H9 (cell line): ENCODE data around the gene WDR83. TPM values are rescaled to one million over a fixed set of nuclear protein-coding genes. Genes with fewer than 3 reads are reported as not detected.

Experiments
- DNase-seq: peaks from one replicate; pipeline ENCODE4 v3.0.0-alpha.2; 2017
- H2AFZ ChIP-seq: one replicate; pipeline ENCODE4 v1.6.1; 2013; ENCODE audit warnings: mild to moderate bottlenecking, low read length, control low read depth, moderate library complexity
- H2AK5ac ChIP-seq: 2 replicates; pipeline ENCODE4 v1.6.1; 2013; ENCODE audit warnings: low read length, control low read depth, mixed read lengths; ENCODE audit not compliant: insufficient read length
- H2BK120ac ChIP-seq: one replicate; pipeline ENCODE4 v1.6.1; 2013; ENCODE audit warnings: low read depth, mild to moderate bottlenecking, low read length, control low read depth, inconsistent platforms; ENCODE audit not compliant: poor library complexity, severe bottlenecking
- H2BK12ac ChIP-seq: 2 replicates; pipeline ENCODE4 v1.6.1; 2013; ENCODE audit warnings: low read length, control low read depth, mixed read lengths, low read depth; ENCODE audit not compliant: insufficient read length
- H2BK15ac ChIP-seq: 2 replicates; pipeline ENCODE4 v1.6.1; 2013; ENCODE audit warnings: low read depth, low read length, control low read depth
- H2BK20ac ChIP-seq: one replicate; pipeline ENCODE4 v1.6.1; 2013; ENCODE audit warnings: low read depth, mild to moderate bottlenecking, low read length, control low read depth, inconsistent platforms; ENCODE audit not compliant: poor library complexity, severe bottlenecking
- H2BK5ac ChIP-seq: 2 replicates; pipeline ENCODE4 v1.6.1; 2013; ENCODE audit warnings: low read length, control low read depth, mixed read lengths; ENCODE audit not compliant: insufficient read length
- H3K14ac ChIP-seq: 2 replicates; pipeline ENCODE4 v1.6.1; 2013; ENCODE audit warnings: low read length, control low read depth; ENCODE audit not compliant: insufficient read depth
- H3K18ac ChIP-seq: 2 replicates; pipeline ENCODE4 v1.6.1; 2013; ENCODE audit warnings: low read depth, mild to moderate bottlenecking, mixed read lengths, low read length, control low read depth; ENCODE audit not compliant: insufficient read length
- H3K23ac ChIP-seq: 2 replicates; pipeline ENCODE4 v1.6.1; 2013; ENCODE audit warnings: low read length, control low read depth, mixed read lengths, low read depth; ENCODE audit not compliant: insufficient read length
- H3K23me2 ChIP-seq: 2 replicates; pipeline ENCODE4 v1.6.1; 2013; ENCODE audit warnings: low read depth, mild to moderate bottlenecking, mixed read lengths, low read length, control low read depth; ENCODE audit not compliant: insufficient read length, poor library complexity, severe bottlenecking
- H3K27ac ChIP-seq: 2 replicates; pipeline ENCODE4 v1.5.1; 2013; ENCODE audit warnings: low read length, control low read depth, mixed read lengths, low read depth; ENCODE audit not compliant: insufficient read length
- H3K27me3 ChIP-seq: 2 replicates; pipeline ENCODE4 v1.6.1; 2013; ENCODE audit warnings: low read length, control low read depth, inconsistent platforms; ENCODE audit not compliant: insufficient read depth
- H3K4ac ChIP-seq: 2 replicates; pipeline ENCODE4 v1.6.1; 2013; ENCODE audit warnings: low read depth, mild to moderate bottlenecking, control low read depth, inconsistent platforms, low read length, moderate library complexity
- H3K4me1 ChIP-seq: 2 replicates; pipeline ENCODE4 v1.6.1; 2013; ENCODE audit warnings: low read length, control low read depth, inconsistent platforms; ENCODE audit not compliant: insufficient read depth
- H3K4me2 ChIP-seq: 2 replicates; pipeline ENCODE4 v1.6.1; 2013; ENCODE audit warnings: low read length, control low read depth, mixed read lengths; ENCODE audit not compliant: insufficient read length, insufficient read depth
- H3K56ac ChIP-seq: 2 replicates; pipeline ENCODE4 v1.6.1; 2013; ENCODE audit warnings: low read depth, mild to moderate bottlenecking, mixed read lengths, low read length, control low read depth; ENCODE audit not compliant: insufficient read length
- H3K79me1 ChIP-seq: 2 replicates; pipeline ENCODE4 v1.6.1; 2013; ENCODE audit warnings: low read depth, mild to moderate bottlenecking, moderate library complexity, low read length, control low read depth, inconsistent platforms; ENCODE audit not compliant: insufficient read depth, poor library complexity, severe bottlenecking
- H3K79me2 ChIP-seq: 2 replicates; pipeline ENCODE4 v1.6.1; 2013; ENCODE audit warnings: low read length, control low read depth, inconsistent platforms; ENCODE audit not compliant: insufficient read depth
- H3K9ac ChIP-seq: 2 replicates; pipeline ENCODE4 v1.6.1; 2013; ENCODE audit warnings: low read length, control low read depth, mixed read lengths; ENCODE audit not compliant: insufficient read length; ENCODE audit errors: extremely low read depth
- H3K9me3 ChIP-seq: one replicate; pipeline ENCODE4 v1.6.1; 2013; ENCODE audit warnings: low read depth, low read length, inconsistent platforms; ENCODE audit not compliant: control insufficient read depth
- H3T11ph ChIP-seq: one replicate; pipeline ENCODE4 v1.6.1; 2013; ENCODE audit warnings: mild to moderate bottlenecking, low read length, control low read depth, inconsistent platforms
- H4K20me1 ChIP-seq: one replicate; pipeline ENCODE4 v1.6.1; 2013; ENCODE audit not compliant: control insufficient read depth, insufficient read length, insufficient read depth
- H4K5ac ChIP-seq: 2 replicates; pipeline ENCODE4 v1.6.1; 2013; ENCODE audit warnings: low read depth, mild to moderate bottlenecking, mixed read lengths, low read length, control low read depth; ENCODE audit not compliant: insufficient read length
- H4K8ac ChIP-seq: replicated peaks from 2 replicates; pipeline ENCODE4 v1.6.1; 2013; ENCODE audit warnings: low read length, control low read depth, mixed read lengths, low read depth; ENCODE audit not compliant: insufficient read length
- H4K91ac ChIP-seq: 2 replicates; pipeline ENCODE4 v1.6.1; 2013; ENCODE audit warnings: low read depth, mild to moderate bottlenecking, moderate library complexity, mixed read lengths, low read length, control low read depth; ENCODE audit not compliant: insufficient read length
- H3K27ac Mint-ChIP-seq, 3 experiments: 2 replicates in 2 of 3; 3 replicates in 1 of 3; pipeline ENCODE4 v1.8.0; 2020 to 2021; ENCODE audit warnings: mixed read lengths in 3 of 3, mild to moderate bottlenecking in 1 of 3, moderate library complexity in 1 of 3
- H3K27me3 Mint-ChIP-seq: 2 replicates; pipeline ENCODE4 v1.8.0; 2021; ENCODE audit warnings: low read depth, mild to moderate bottlenecking, moderate library complexity, mixed read lengths
- H3K36me3 Mint-ChIP-seq, 3 experiments: 2 replicates in 2 of 3; 3 replicates in 1 of 3; pipeline ENCODE4 v1.8.0; 2020 to 2021; ENCODE audit warnings: low read depth in 3 of 3, mixed read lengths in 3 of 3; ENCODE audit not compliant: insufficient read depth in 1 of 3
- H3K4me1 Mint-ChIP-seq, 2 experiments: 2 replicates each; pipeline ENCODE4 v1.8.0; 2020; ENCODE audit warnings: mixed read lengths in 2 of 2
- H3K4me3 Mint-ChIP-seq, 2 experiments: 2 replicates in 1 of 2; 3 replicates in 1 of 2; pipeline ENCODE4 v1.8.0; 2020 to 2021; ENCODE audit warnings: mild to moderate bottlenecking in 2 of 2, mixed read lengths in 2 of 2, moderate library complexity in 1 of 2
- H3K9me3 Mint-ChIP-seq, 2 experiments: 2 replicates in 1 of 2; 3 replicates in 1 of 2; pipeline ENCODE4 v1.8.0; 2020; ENCODE audit warnings: mild to moderate bottlenecking in 2 of 2, mixed read lengths in 2 of 2, moderate library complexity in 1 of 2
- WGBS: extraction: QIAGEN DNeasy Blood & Tissue Kit; methylation state at CpG from one replicate; pipeline ENCODE4 v1.1.7; 2013; ENCODE audit warnings: missing lambda C conversion rate, low lambda C conversion rate, mixed read lengths; ENCODE audit not compliant: insufficient read length; ENCODE audit errors: extremely low coverage; 5-methylcytosine and 5-hydroxymethylcytosine counted together
- total RNA-seq: library from RNA; stranded (reverse); gene quantifications from 2 replicates; pipeline ENCODE4 v1.2.1, GENCODE V29; 2021
- TF ChIP-seq, protein P1 (sequence below): fragments of 200-600 bp; sonication (generic); conservative IDR thresholded peaks from 3 replicates; pipeline ENCODE4 v1.8.0; 2021; ENCODE audit warnings: antibody characterized with exemption, mild to moderate bottlenecking

WDR83 gene
- total RNA-seq, 1 experiment from 2014 or later = 21.0 TPM

- Histone ChIP-seq H3K4ac (no peak overlapping the region), H3K14ac (no peak overlapping the region), H4K8ac (no peak overlapping the region), H2BK20ac (no peak overlapping the region), H3K18ac (no peak overlapping the region), H2AK5ac (no peak overlapping the region), H3K4me2 (no peak overlapping the region), H3K23me2 (no peaks in the 10 kb centered on the region), H3K9ac (no peak overlapping the region), H3K79me1 (no peaks in the 10 kb centered on the region), H2BK12ac (no peak overlapping the region), H4K91ac (no peak overlapping the region), H2BK15ac (no peak overlapping the region), H2BK120ac (no peak overlapping the region), H3K23ac (no peak overlapping the region), H3K27me3 (no peaks in the 10 kb centered on the region), H3K27ac (no peak overlapping the region), H3K4me1 (no peaks in the 10 kb centered on the region), H3T11ph (no peak overlapping the region), H3K79me2 (no peaks in the 10 kb centered on the region), H3K9me3 (no peaks in the 10 kb centered on the region), H4K20me1 (no peaks in the 10 kb centered on the region), H2AFZ (no peak overlapping the region), H4K5ac (no peak overlapping the region), H2BK5ac (no peak overlapping the region), H3K56ac (no peak overlapping the region)
- peaks cover 58 to 90% (median 83%) of the 10 kb centered on the region in 3 experiments for H3K36me3 Mint-ChIP-seq
- H3K27ac Mint-ChIP-seq = peak overlapping the region in 1 of 3 experiments; percentile 35; a peak in 1 of 7 replicates
- peaks cover 7 to 14% of the 10 kb centered on the region in 2 experiments for H3K4me1 Mint-ChIP-seq
- no peaks in the 10 kb centered on the region; the same call in 1 of the 2 replicates for H3K27me3 Mint-ChIP-seq
- H3K9me3 Mint-ChIP-seq = no peaks in the 10 kb centered on the region; a peak in 1 of 5 replicates
- TF ChIP-seq, protein P1, sequence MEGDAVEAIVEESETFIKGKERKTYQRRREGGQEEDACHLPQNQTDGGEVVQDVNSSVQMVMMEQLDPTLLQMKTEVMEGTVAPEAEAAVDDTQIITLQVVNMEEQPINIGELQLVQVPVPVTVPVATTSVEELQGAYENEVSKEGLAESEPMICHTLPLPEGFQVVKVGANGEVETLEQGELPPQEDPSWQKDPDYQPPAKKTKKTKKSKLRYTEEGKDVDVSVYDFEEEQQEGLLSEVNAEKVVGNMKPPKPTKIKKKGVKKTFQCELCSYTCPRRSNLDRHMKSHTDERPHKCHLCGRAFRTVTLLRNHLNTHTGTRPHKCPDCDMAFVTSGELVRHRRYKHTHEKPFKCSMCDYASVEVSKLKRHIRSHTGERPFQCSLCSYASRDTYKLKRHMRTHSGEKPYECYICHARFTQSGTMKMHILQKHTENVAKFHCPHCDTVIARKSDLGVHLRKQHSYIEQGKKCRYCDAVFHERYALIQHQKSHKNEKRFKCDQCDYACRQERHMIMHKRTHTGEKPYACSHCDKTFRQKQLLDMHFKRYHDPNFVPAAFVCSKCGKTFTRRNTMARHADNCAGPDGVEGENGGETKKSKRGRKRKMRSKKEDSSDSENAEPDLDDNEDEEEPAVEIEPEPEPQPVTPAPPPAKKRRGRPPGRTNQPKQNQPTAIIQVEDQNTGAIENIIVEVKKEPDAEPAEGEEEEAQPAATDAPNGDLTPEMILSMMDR = no peak
- no peak for DNase-seq
- H3K4me3 Mint-ChIP-seq = no peak overlapping the region
- no CpG with 5 or more reads among the region's 13 CpGs for WGBS
Observed at GRCh38 chr19:12706332-12706718, 39.7 kb downstream of the WDR83 start.
